ENCODE measurements around the gene CHMP6.

Gene CHMP6

GRCh38 chr17:81002409-81003361 is 11.0 kb downstream of the CHMP6 start:
- TF ChIP-seq, protein P1, sequence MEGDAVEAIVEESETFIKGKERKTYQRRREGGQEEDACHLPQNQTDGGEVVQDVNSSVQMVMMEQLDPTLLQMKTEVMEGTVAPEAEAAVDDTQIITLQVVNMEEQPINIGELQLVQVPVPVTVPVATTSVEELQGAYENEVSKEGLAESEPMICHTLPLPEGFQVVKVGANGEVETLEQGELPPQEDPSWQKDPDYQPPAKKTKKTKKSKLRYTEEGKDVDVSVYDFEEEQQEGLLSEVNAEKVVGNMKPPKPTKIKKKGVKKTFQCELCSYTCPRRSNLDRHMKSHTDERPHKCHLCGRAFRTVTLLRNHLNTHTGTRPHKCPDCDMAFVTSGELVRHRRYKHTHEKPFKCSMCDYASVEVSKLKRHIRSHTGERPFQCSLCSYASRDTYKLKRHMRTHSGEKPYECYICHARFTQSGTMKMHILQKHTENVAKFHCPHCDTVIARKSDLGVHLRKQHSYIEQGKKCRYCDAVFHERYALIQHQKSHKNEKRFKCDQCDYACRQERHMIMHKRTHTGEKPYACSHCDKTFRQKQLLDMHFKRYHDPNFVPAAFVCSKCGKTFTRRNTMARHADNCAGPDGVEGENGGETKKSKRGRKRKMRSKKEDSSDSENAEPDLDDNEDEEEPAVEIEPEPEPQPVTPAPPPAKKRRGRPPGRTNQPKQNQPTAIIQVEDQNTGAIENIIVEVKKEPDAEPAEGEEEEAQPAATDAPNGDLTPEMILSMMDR (IDR thresholded peaks at IDR 0.05; ENCODE audit: low read depth, low read length, missing control alignments): no peak
- DNase-seq (ENCODE audit: low read depth): no peak
- no peak overlapping the region for H3K4me3 ChIP-seq (ENCODE audit: low read depth, low read length)
- in situ Hi-C loops (cut with HindIII; ENCODE audit: low sequenced_read_pairs): no loop called here

DNA sequence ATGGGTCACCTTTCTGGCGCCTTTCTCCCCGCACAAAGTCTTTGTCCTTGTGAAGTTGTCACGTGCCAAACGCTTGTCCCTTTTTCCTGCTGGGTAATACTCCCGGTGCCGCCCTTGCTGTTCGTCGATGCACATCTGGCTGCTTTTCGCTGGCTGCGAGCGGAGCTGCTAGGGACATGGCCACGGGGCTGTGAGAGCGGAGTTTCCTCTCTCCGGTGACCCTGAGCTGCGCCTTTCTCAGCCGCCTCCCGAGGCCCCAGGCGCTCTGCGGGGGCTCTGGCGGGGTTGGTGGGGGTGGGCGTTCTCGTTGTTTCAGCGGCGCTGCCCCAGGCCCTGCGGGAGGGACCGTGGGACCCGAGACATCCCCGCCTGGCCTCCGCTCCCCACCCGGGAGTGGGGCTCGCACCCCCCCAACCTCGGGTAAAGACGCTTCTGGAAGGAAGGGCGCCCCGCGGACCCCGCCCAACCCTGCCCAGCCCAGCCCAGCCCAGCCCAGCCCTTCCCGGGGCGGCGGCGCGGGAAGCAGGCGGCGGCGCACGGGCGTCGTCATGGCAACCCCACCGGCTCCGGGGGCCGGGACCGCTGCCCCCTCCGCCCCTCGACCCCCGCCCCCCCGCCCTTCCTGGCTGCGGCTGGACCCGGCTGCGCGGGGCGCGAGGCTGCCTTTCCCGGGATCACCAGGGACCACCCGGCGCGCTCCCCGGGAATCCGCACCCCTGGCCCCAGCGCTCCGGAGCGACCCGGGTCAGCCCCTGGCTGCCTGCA is 12.3 kb downstream of the CHMP6 start:
- no peak for DNase-seq (ENCODE audit: low read depth)
- in situ Hi-C loops (cut with HindIII; ENCODE audit: low sequenced_read_pairs): no loop called here
- peak overlapping the region; percentile 22 for H3K4me3 ChIP-seq (ENCODE audit: low read depth, low read length)

DNA sequence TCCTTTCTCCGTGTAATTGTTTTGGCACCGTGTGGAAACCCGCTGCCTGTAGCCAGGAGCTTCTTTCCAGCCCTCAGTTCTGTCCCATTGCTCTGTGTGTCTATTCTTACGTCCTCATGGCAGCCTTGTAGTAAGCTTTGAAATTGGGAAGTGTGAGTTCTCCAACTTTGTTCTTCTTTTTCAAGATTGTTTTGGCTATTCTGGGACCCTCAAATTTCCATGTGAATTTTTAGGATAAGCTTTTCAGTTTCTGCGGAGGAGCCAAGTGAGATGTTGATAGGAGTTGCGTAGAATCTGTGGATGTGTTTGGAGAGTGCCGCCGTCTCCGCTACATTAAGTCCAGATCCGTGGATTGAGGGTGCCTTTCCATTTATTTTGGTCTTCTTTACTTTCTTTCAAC is 15.2 kb downstream of the CHMP6 start:
- no peak for DNase-seq (ENCODE audit: low read depth)
- in situ Hi-C loops (cut with HindIII; ENCODE audit: low sequenced_read_pairs): no loop called here
- TF ChIP-seq, protein P1 (IDR thresholded peaks at IDR 0.05; ENCODE audit: low read depth, low read length, missing control alignments): no peak
- no peak overlapping the region for H3K4me3 ChIP-seq (ENCODE audit: low read depth, low read length)

More for the DNA sequence above, 12.3 kb downstream of the CHMP6 start:
- TF ChIP-seq, protein P1 (IDR thresholded peaks at IDR 0.05; ENCODE audit: low read depth, low read length, missing control alignments): no peak

DNA sequence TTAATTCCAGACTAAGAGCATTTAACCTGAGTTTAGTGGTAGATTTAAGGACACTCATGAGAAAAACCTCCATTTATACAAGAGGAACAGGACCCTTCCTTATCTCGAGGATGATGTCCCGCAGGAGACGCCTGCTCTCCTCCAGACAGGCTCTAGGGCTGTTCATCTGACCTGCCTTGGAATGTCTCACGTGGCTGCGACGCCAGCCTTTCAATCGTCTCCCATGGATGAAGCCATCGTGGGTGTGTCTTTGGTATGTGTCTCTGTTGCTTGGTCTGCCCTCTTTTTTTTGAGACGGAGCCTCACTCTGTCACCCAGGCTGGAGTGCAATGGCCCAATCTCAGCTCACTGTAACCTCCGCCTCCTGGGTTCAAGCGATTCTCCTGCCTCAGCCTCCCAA is 16.5 kb downstream of the CHMP6 start:
- TF ChIP-seq, protein P1 (IDR thresholded peaks at IDR 0.05; ENCODE audit: low read depth, low read length, missing control alignments): no peak
- in situ Hi-C loops (cut with HindIII; ENCODE audit: low sequenced_read_pairs): no loop called here
- DNase-seq (ENCODE audit: low read depth): no peak
- no peak overlapping the region for H3K4me3 ChIP-seq (ENCODE audit: low read depth, low read length)

- in situ Hi-C loops (cut with HindIII; ENCODE audit: low sequenced_read_pairs): no loop called here
- no peak for DNase-seq (ENCODE audit: low read depth)
- H3K4me3 ChIP-seq (ENCODE audit: low read depth, low read length): no peak overlapping the region
- TF ChIP-seq, protein P1 (IDR thresholded peaks at IDR 0.05; ENCODE audit: low read depth, low read length, missing control alignments): no peak
Observed at GRCh38 chr17:81009136-81009535, 17.5 kb downstream of the CHMP6 start.

GRCh38 chr17:81010935-81011334 is 19.3 kb downstream of the CHMP6 start:
- no peak overlapping the region for H3K4me3 ChIP-seq (ENCODE audit: low read depth, low read length)
- TF ChIP-seq, protein P1 (IDR thresholded peaks at IDR 0.05; ENCODE audit: low read depth, low read length, missing control alignments): no peak
- in situ Hi-C loops (cut with HindIII; ENCODE audit: low sequenced_read_pairs): no loop called here
- no peak for DNase-seq (ENCODE audit: low read depth)

All from astrocyte of the cerebellum (primary cell).